Thyroid gland (tissue), 4 donors: ENCODE results near the gene FTL. TPM values are rescaled to one million over a fixed set of nuclear protein-coding genes. Genes with fewer than 3 reads are reported as not detected.

Source experiments
- DNase-seq, 2 donors: peaks; one replicate each; pipeline ENCODE4 v3.0.0-alpha.2; 2019
- H3K27ac ChIP-seq, 3 donors: fragments of 200-600 bp; sonication (generic); 1 replicate in 2 of 3; 2 replicates in 1 of 3; pipeline ENCODE4 v1.5.1; 2016 to 2019; ENCODE audit warnings: mild to moderate bottlenecking in 1 of 3, moderate library complexity in 1 of 3
- H3K27me3 ChIP-seq: fragments of 200-600 bp; sonication (generic); one replicate; pipeline ENCODE4 v1.5.1; 2019
- H3K36me3 ChIP-seq, 2 donors: fragments of 200-600 bp; sonication (generic); one replicate each; pipeline ENCODE4 v1.5.1; 2016 to 2019
- H3K4me1 ChIP-seq, 2 donors: fragments of 200-600 bp; sonication (generic); one replicate each; pipeline ENCODE4 v1.5.1; 2017 to 2019
- H3K4me3 ChIP-seq, 3 donors: fragments of 200-600 bp; sonication (generic); replicated peaks in 1 of 3; 1 replicate in 2 of 3; 2 replicates in 1 of 3; pipeline ENCODE4 v1.5.1; 2016; ENCODE audit warnings: mild to moderate bottlenecking in 1 of 3
- H3K9me3 ChIP-seq: fragments of 200-600 bp; sonication (generic); one replicate; pipeline ENCODE4 v1.5.1; 2017
- CTCF ChIP-seq, 6 experiments: fragments of 200-600 bp in 3 of 6; fragments of 450-650 bp in 3 of 6; sonication (generic) in 3 of 6; IDR thresholded peaks; one replicate each; pipeline ENCODE4 v1.5.1; 2016 to 2019; ENCODE audit warnings: antibody characterized with exemption in 6 of 6, mild to moderate bottlenecking in 2 of 6, inconsistent platforms in 1 of 6, moderate library complexity in 1 of 6
- POLR2A ChIP-seq, 2 donors: fragments of 450-650 bp; IDR thresholded peaks; one replicate each; pipeline ENCODE4 v1.6.1; 2017; ENCODE audit warnings: antibody characterized with exemption in 2 of 2, mild to moderate bottlenecking in 2 of 2, moderate library complexity in 1 of 2
- WGBS, 2 donors: methylation state at CpG; one replicate each; pipeline ENCODE4 v1.1.5; 2017; 5-methylcytosine and 5-hydroxymethylcytosine counted together
- intact Hi-C: fragments of 100-400 bp; cut with DNase I; formaldehyde crosslinking; loops from one replicate; pipeline ENCODE4 v1.15.1; 2023
- total RNA-seq, 4 donors: library from RNA; depleted of rRNA; stranded (reverse); fragments of >200 nt; gene quantifications; one replicate each; pipeline ENCODE4 v1.2.3, GENCODE V29; 2016

FTL gene
- total RNA-seq, 4 donors from 2014 or later = 5,748 to 12,335 (median 7,175) TPM

GRCh38 chr19:48965806-48966540 is 864 bp downstream of the FTL start:
- H3K27ac ChIP-seq = peak overlapping the region; percentile 91 to 97 (median 92)
- peaks cover 15 to 17% of the 10 kb centered on the region in 2 donors for H3K36me3 ChIP-seq
- H3K4me1 ChIP-seq = peaks cover 44 to 54% of the 10 kb centered on the region in 2 donors
- TF ChIP-seq CTCF (IDR thresholded peaks at IDR 0.05) (no peak), POLR2A (IDR thresholded peaks at IDR 0.05) (no peak)
- peak; percentile 80 to 81 for DNase-seq
- H3K9me3 ChIP-seq = no peaks in the 10 kb centered on the region
- no peaks in the 10 kb centered on the region for H3K27me3 ChIP-seq
- intact Hi-C loops = no loop called here
- 18 to 20% methylated on average over 24 to 27 of the region's 36 CpGs for WGBS, 2 donors
- H3K4me3 ChIP-seq = peak overlapping the region; percentile 45 to 100 (median 95)

DNA sequence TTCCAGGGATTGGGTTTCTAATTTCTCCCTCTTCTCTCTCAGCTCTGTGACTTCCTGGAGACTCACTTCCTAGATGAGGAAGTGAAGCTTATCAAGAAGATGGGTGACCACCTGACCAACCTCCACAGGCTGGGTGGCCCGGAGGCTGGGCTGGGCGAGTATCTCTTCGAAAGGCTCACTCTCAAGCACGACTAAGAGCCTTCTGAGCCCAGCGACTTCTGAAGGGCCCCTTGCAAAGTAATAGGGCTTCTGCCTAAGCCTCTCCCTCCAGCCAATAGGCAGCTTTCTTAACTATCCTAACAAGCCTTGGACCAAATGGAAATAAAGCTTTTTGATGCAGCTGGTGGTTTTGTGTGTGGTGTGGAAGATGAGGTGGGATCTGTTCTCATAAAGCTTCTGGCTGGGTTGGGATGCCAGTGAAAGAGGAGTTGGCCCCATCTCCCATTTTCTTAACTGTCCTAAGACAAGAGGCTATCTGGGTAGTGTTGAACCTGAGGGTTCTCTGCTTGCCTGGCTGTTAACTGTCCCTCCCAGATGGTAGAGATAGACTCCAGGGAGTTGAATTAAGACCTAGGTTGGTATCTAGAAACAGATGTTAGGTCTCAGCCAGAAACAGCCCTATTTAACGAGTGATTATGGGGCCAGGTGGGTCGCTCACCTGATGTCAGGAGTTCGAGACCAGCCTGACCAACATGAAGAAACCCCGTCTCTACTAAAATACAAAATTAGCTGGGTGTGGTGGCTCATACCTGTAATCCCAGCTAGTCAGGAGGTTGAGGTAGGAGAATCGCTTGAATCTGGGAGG is 1.6 kb downstream of the FTL start:
- H3K9me3 ChIP-seq = no peaks in the 10 kb centered on the region
- 70 to 80% methylated on average over 10 of the region's 10 CpGs for WGBS, 2 donors
- peaks cover 44 to 54% of the 10 kb centered on the region in 2 donors for H3K4me1 ChIP-seq
- no peaks in the 10 kb centered on the region for H3K27me3 ChIP-seq
- peak overlapping the region; percentile 45 to 100 (median 95) for H3K4me3 ChIP-seq
- H3K36me3 ChIP-seq = peaks cover 15 to 17% of the 10 kb centered on the region in 2 donors
- intact Hi-C loops = no loop called here
- peak; percentile 28 to 38 for DNase-seq
- TF ChIP-seq CTCF (IDR thresholded peaks at IDR 0.05) = no peak
- TF ChIP-seq POLR2A (IDR thresholded peaks at IDR 0.05) = no peak
- peak overlapping the region; percentile 91 to 97 (median 92) for H3K27ac ChIP-seq

- intact Hi-C loops = no loop called here
- H3K27me3 ChIP-seq = no peaks in the 10 kb centered on the region
- H3K4me1 ChIP-seq = peaks cover 42 to 47% of the 10 kb centered on the region in 2 donors
- H3K9me3 ChIP-seq = no peaks in the 10 kb centered on the region
- no peak for TF ChIP-seq POLR2A (IDR thresholded peaks at IDR 0.05)
- TF ChIP-seq CTCF (IDR thresholded peaks at IDR 0.05) = no peak
- peak; percentile 52 to 57 for DNase-seq
- H3K27ac ChIP-seq = peak overlapping the region; percentile 91 to 97 (median 92)
- peak overlapping the region in 1 of 3 donors; percentile 95 for H3K4me3 ChIP-seq
- WGBS, 2 donors = 87 to 88% methylated on average over 14 of the region's 14 CpGs
- H3K36me3 ChIP-seq = peaks cover 15 to 17% of the 10 kb centered on the region in 2 donors
Observed at GRCh38 chr19:48967346-48968178, 2.5 kb downstream of the FTL start.

DNA sequence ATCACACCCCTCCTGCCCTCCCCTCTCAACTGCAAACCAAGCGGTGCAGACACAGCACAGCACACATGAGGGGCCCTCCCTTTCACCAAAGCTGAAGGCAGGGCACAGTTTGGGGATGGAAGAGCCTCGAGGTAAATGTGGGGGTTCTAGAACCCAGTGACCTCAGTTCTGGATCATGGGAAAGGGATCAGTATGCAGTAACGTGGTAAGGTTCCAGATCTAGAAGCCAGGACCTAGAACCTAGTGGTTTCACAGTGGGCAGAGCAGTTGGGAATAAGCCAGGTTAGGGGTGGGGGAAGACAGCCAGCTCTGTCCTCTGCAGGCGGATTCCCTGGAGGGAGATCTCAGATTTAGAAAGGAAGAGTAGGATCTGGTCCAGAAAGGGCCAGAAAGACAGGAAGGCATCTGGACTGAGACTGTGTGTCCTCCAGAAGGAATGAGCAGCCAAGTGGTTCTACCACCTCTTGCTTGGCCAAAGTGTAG is 3.1 kb downstream of the FTL start:
- no peak for TF ChIP-seq CTCF (IDR thresholded peaks at IDR 0.05)
- TF ChIP-seq POLR2A (IDR thresholded peaks at IDR 0.05) = no peak
- Histone ChIP-seq H3K27ac (peak overlapping the region; percentile 1 to 97 (median 7)), H3K9me3 (no peaks in the 10 kb centered on the region), H3K4me3 (no peak overlapping the region), H3K36me3 (peaks cover 15 to 17% of the 10 kb centered on the region in 2 donors), H3K4me1 (peaks cover 39 to 42% of the 10 kb centered on the region in 2 donors), H3K27me3 (no peaks in the 10 kb centered on the region)
- peak; percentile 30 to 48 for DNase-seq
- 70 to 75% methylated on average over 4 of the region's 4 CpGs for WGBS, 2 donors
- intact Hi-C loops = no loop called here
